ENCODE results near the gene MARK2.

GRCh38 chr11:63938479-63939396, 99.8 kb downstream of the MARK2 start, which contains the start of gene NAA40:
- TF ChIP-seq EGR1 (IDR thresholded peaks at IDR 0.05; ENCODE audit: borderline replicate concordance, low read depth, low read length) (peak; percentile 64; the same call in 1 of the 2 replicates), CREB1 (IDR thresholded peaks at IDR 0.05) (peak; percentile 98), EP300 (IDR thresholded peaks at IDR 0.05; ENCODE audit: borderline replicate concordance in 1 of 2, low read depth in 2 of 2, low read length in 2 of 2) (peak in 1 of 2 experiments; percentile 45; a peak in 2 of 3 replicates), GTF2F1 (IDR thresholded peaks at IDR 0.05; ENCODE audit: borderline replicate concordance, low read depth, low read length) (no peak), EZH2 (IDR thresholded peaks at IDR 0.05; ENCODE audit: low read depth, low read length, severe bottlenecking) (no peak), POLR2A (IDR thresholded peaks at IDR 0.05; ENCODE audit: control extremely low read depth in 1 of 2, low read depth in 2 of 2, low read length in 2 of 2) (peak in 1 of 2 experiments; percentile 78; a peak in 2 of 3 replicates)
- TF ChIP-seq, protein P1, sequence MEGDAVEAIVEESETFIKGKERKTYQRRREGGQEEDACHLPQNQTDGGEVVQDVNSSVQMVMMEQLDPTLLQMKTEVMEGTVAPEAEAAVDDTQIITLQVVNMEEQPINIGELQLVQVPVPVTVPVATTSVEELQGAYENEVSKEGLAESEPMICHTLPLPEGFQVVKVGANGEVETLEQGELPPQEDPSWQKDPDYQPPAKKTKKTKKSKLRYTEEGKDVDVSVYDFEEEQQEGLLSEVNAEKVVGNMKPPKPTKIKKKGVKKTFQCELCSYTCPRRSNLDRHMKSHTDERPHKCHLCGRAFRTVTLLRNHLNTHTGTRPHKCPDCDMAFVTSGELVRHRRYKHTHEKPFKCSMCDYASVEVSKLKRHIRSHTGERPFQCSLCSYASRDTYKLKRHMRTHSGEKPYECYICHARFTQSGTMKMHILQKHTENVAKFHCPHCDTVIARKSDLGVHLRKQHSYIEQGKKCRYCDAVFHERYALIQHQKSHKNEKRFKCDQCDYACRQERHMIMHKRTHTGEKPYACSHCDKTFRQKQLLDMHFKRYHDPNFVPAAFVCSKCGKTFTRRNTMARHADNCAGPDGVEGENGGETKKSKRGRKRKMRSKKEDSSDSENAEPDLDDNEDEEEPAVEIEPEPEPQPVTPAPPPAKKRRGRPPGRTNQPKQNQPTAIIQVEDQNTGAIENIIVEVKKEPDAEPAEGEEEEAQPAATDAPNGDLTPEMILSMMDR (IDR thresholded peaks at IDR 0.05; ENCODE audit: control extremely low read depth in 1 of 3, insufficient read depth in 1 of 3, low read depth in 1 of 3, low read length in 3 of 3) = peak in 1 of 3 experiments; percentile 0; a peak in 1 of 4 replicates
- TF ChIP-seq, protein P2, sequence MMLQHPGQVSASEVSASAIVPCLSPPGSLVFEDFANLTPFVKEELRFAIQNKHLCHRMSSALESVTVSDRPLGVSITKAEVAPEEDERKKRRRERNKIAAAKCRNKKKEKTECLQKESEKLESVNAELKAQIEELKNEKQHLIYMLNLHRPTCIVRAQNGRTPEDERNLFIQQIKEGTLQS (IDR thresholded peaks at IDR 0.05; ENCODE audit: insufficient read depth, low read depth, low read length) = peak; percentile 95
